Heart right ventricle (tissue), 16 donors: ENCODE data around the gene LRIG1. TPM values are rescaled to one million over a fixed set of nuclear protein-coding genes. Genes with fewer than 3 reads are reported as not detected.

ENCODE experiments used
- ATAC-seq, 8 donors: fragments of 200-7000 bp; cut with Tn5 transposase; one replicate each; pipeline ENCODE4 v1.9.1; 2020; ENCODE audit warnings: mild to moderate bottlenecking in 8 of 8, moderate library complexity in 8 of 8, moderate number of reproducible peaks in 1 of 8
- DNase-seq, 2 donors: peaks; one replicate each; pipeline ENCODE4 v3.0.0-alpha.2; 2020
- H3K27ac ChIP-seq, 10 donors: fragments of 200-600 bp; sonication (generic) in 2 of 10; one replicate each; pipeline versions ENCODE4 v1.5.0 to v1.8.0; 2020 to 2022; ENCODE audit warnings: mild to moderate bottlenecking in 3 of 10
- H3K27me3 ChIP-seq, 7 donors: fragments of 200-600 bp; one replicate each; pipeline ENCODE4 v1.8.0; 2021 to 2022; ENCODE audit warnings: mild to moderate bottlenecking in 2 of 7
- H3K36me3 ChIP-seq, 9 donors: fragments of 200-600 bp; sonication (generic) in 1 of 9; one replicate each; pipeline versions ENCODE4 v1.5.0 to v1.8.0; 2020 to 2022; ENCODE audit warnings: mild to moderate bottlenecking in 2 of 9
- H3K4me1 ChIP-seq, 9 donors: fragments of 200-600 bp; sonication (generic) in 1 of 9; one replicate each; pipeline versions ENCODE4 v1.5.0 to v1.8.0; 2020 to 2022; ENCODE audit warnings: mild to moderate bottlenecking in 4 of 9
- H3K4me3 ChIP-seq, 10 donors: fragments of 200-600 bp; sonication (generic) in 2 of 10; one replicate each; pipeline versions ENCODE4 v1.5.0 to v1.8.0; 2020 to 2022; ENCODE audit warnings: mild to moderate bottlenecking in 7 of 10, moderate library complexity in 2 of 10
- H3K9me3 ChIP-seq, 11 donors: fragments of 200-600 bp in 10 of 11; sonication (generic) in 2 of 11; one replicate each; pipeline versions ENCODE4 v1.5.0 to v1.8.0; 2013 to 2022; ENCODE audit warnings: mild to moderate bottlenecking in 2 of 11, control low read depth in 1 of 11, moderate library complexity in 1 of 11
- WGBS, 2 donors: extraction: QIAGEN DNeasy Blood & Tissue Kit; methylation state at CpG; one replicate each; pipeline ENCODE4 v1.1.7; 2013; ENCODE audit warnings: inconsistent platforms in 1 of 2; 5-methylcytosine and 5-hydroxymethylcytosine counted together
- intact Hi-C, 10 donors: fragments of 100-400 bp; cut with DNase I; formaldehyde crosslinking; loops; one replicate each; pipeline versions ENCODE4 v1.11.1 to v1.14.2; 2022
- polyA plus RNA-seq, 2 donors: library from polyadenylated mRNA; stranded (reverse); fragments of 200-250 nt; gene quantifications; one replicate each; pipeline ENCODE4 v1.2.3, GENCODE V29; 2013
- total RNA-seq, 10 donors: library from RNA; stranded (reverse); fragmentation: NEBNext Ultra II Directional in 3 of 10; extraction: Animal tissue kit (Norgen Biotek cat#: 25700) in 3 of 10; gene quantifications; one replicate each; pipeline versions ENCODE4 v1.2.1 to v1.2.4, GENCODE V29; 2021 to 2023
- TF ChIP-seq, protein P1 (sequence below), 9 donors: fragments of 200-600 bp; sonication (generic) in 2 of 9; IDR thresholded peaks; one replicate each; pipeline versions ENCODE4 v1.5.0 to v1.8.0; 2021 to 2022; ENCODE audit warnings: antibody characterized with exemption in 9 of 9, mild to moderate bottlenecking in 5 of 9, moderate library complexity in 1 of 9
- donor health status: Arrhythmogenic right ventricular cardiomyopathy.
- donor health status: ischemic (EF 13 %, LVEDD 7.1; RV severe dilation, severe dysfunction).
- donor health status: healthy with polysubstance abuse.
- donor health status: DM: no; HTN: yes; CAD: no.
- donor health status: DM: no; HTN: no; CAD: no.
- donor health status: ischemic (EF 25% LVEDD 6.9; RV normal size, moderate dysfunction).
- donor health status: ischemic (EF 25% LVEDD 5.7; RV mildly dilated, moderate dysfunction).
- donor health status: healthy.
- donor health status: DM: yes; HTN: yes; CAD: no.
- donor health status: Ischemic cardiomyopathy.
- donor health status: ischemic (EF 35%, LVEDD 5.7; RV mildly dilated, moderate dysfunction).
- donor health status: nonischemic (EF 11% LVEDD 7.7; RV severe dilation, severe dysfunction).
- donor health status: DM: yes; HTN: yes; CAD: no.
- donor health status: PGD.
- donor health status: ischemic (EF 29% LVEDD 5.4; RV normal size, mild dysfunction).
- donor health status: nonischemic (EF 23%, LVEDD 6.1; RV moderate dilation, normal function).

LRIG1 gene
- total and polyA plus RNA-seq, 12 donors: 23.8 to 109 (median 94.2) TPM

DNA sequence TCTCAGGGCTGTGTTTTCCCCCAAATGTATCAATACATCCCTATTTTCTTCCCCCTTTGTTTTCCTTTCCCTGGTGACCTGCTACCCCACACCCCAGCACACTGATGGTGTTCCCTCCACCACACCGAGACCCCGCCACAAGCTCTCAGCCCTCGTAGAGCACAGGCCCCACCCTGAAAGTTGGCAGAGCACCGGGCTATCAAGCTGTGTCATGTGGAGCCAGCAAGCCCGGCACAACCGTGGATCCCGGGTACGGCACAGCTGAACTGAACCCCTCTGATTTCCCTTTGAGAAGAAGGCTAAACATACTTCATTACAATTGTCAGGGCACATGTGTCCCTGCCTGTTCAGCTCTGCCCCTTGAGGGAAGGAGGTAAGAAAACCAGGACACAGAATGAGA is 69.9 kb downstream of the LRIG1 start:
- H3K27me3 ChIP-seq: no peaks in the 10 kb centered on the region
- H3K9me3 ChIP-seq: no peaks in the 10 kb centered on the region
- no peak for DNase-seq
- peak overlapping the region in 4 of 10 donors; percentile 7 to 47 (median 12) for H3K27ac ChIP-seq
- no peak for ATAC-seq
- H3K36me3 ChIP-seq: no peaks in the 10 kb centered on the region
- TF ChIP-seq, protein P1, sequence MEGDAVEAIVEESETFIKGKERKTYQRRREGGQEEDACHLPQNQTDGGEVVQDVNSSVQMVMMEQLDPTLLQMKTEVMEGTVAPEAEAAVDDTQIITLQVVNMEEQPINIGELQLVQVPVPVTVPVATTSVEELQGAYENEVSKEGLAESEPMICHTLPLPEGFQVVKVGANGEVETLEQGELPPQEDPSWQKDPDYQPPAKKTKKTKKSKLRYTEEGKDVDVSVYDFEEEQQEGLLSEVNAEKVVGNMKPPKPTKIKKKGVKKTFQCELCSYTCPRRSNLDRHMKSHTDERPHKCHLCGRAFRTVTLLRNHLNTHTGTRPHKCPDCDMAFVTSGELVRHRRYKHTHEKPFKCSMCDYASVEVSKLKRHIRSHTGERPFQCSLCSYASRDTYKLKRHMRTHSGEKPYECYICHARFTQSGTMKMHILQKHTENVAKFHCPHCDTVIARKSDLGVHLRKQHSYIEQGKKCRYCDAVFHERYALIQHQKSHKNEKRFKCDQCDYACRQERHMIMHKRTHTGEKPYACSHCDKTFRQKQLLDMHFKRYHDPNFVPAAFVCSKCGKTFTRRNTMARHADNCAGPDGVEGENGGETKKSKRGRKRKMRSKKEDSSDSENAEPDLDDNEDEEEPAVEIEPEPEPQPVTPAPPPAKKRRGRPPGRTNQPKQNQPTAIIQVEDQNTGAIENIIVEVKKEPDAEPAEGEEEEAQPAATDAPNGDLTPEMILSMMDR (IDR thresholded peaks at IDR 0.05): no peak
- H3K4me3 ChIP-seq: no peak overlapping the region
- WGBS, 2 donors: 82 to 87% methylated on average over 8 of the region's 8 CpGs
- intact Hi-C loops: no loop called here
- peaks cover 26 to 96% (median 76%) of the 10 kb centered on the region in 9 donors for H3K4me1 ChIP-seq

DNA sequence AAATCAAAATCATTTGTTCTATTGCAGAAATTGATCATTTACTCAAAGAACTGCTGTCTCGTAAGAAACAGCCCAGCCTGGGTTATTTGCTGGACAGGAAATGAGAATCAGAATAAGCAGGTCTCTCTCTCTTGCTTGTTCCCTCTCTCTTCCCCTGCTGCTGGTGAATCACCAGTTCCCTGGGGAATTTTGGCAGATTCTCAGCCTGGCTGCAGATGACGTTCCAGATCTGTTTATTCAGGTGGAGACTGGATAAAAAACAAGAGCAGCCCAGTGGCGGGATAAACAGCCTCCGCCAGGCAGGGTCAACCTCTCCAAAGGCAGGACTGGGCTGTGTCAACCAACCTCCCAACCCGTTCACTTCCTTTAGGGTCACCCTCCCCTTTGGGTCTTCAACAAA is 72.1 kb downstream of the LRIG1 start:
- WGBS, 2 donors: 14% methylated on average over 5 of the region's 5 CpGs
- no peaks in the 10 kb centered on the region for H3K27me3 ChIP-seq
- intact Hi-C loops: no loop called here
- no peak overlapping the region for H3K4me3 ChIP-seq
- ATAC-seq: peak; percentile 67 to 84 (median 77)
- TF ChIP-seq, protein P1 (IDR thresholded peaks at IDR 0.05): no peak
- peak; percentile 56 to 83 for DNase-seq
- no peaks in the 10 kb centered on the region for H3K36me3 ChIP-seq
- peaks cover 31 to 99% (median 86%) of the 10 kb centered on the region in 9 donors for H3K4me1 ChIP-seq
- H3K9me3 ChIP-seq: no peaks in the 10 kb centered on the region
- H3K27ac ChIP-seq: peak overlapping the region; percentile 6 to 87 (median 64)

DNA sequence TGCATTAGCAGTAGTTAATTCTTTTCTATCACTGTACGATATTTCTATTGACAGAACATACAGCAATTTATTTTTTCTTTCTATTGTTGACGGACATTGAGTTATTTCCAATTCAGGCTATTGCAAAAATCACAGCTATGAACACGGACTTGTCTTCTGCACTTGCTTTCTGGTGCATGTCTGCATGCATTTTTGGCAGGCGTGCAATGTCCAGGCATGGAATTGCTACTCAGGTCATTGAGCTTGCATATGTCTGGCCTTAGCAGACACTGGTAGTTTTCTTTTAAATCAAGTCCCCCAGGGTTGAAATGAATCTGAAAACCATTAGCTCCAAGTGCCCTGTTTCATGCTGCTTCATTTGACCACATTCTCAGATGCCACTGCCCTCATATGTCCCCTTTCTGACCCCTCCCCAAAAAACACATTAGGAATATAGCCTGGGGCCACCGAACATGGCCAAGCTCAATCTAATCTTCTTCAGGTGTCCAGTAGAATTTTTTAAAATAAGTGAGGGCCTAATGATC is 72.8 kb downstream of the LRIG1 start:
- DNase-seq (no peak), ATAC-seq (no peak)
- Histone ChIP-seq H3K27me3 (no peaks in the 10 kb centered on the region), H3K4me1 (peaks cover 24 to 99% (median 79%) of the 10 kb centered on the region in 9 donors), H3K4me3 (no peak overlapping the region), H3K36me3 (no peaks in the 10 kb centered on the region), H3K27ac (peak overlapping the region in 9 of 10 donors; percentile 6 to 87 (median 63)), H3K9me3 (no peaks in the 10 kb centered on the region)
- TF ChIP-seq, protein P1 (IDR thresholded peaks at IDR 0.05): no peak
- WGBS, 2 donors: 69 to 74% methylated on average over 5 of the region's 5 CpGs
- intact Hi-C loops: no loop called here

- ATAC-seq (no peak), DNase-seq (no peak)
- Histone ChIP-seq H3K27me3 (no peaks in the 10 kb centered on the region), H3K36me3 (no peaks in the 10 kb centered on the region), H3K4me3 (no peak overlapping the region), H3K27ac (peak overlapping the region in 3 of 10 donors; percentile 6 to 87 (median 64)), H3K4me1 (peaks cover 22 to 96% (median 73%) of the 10 kb centered on the region in 9 donors), H3K9me3 (peaks cover 0 to 2% (median 0%) of the 10 kb centered on the region in 11 donors)
- TF ChIP-seq, protein P1 (IDR thresholded peaks at IDR 0.05): no peak
- intact Hi-C loops: no loop called here
- WGBS, 2 donors: 93 to 94% methylated on average over 3 of the region's 3 CpGs
Observed at GRCh38 chr3:66427352-66427751, 73.5 kb downstream of the LRIG1 start.
